Raji (cell line): ENCODE results near the gene DEPP1.

ENCODE experiments used
- POLR2A ChIP-seq: IDR thresholded peaks from 2 replicates; pipeline ENCODE4 v1.6.1; 2011; ENCODE audit warnings: low read depth, low read length, control low read depth; ENCODE audit not compliant: insufficient read depth

Gene DEPP1

DNA sequence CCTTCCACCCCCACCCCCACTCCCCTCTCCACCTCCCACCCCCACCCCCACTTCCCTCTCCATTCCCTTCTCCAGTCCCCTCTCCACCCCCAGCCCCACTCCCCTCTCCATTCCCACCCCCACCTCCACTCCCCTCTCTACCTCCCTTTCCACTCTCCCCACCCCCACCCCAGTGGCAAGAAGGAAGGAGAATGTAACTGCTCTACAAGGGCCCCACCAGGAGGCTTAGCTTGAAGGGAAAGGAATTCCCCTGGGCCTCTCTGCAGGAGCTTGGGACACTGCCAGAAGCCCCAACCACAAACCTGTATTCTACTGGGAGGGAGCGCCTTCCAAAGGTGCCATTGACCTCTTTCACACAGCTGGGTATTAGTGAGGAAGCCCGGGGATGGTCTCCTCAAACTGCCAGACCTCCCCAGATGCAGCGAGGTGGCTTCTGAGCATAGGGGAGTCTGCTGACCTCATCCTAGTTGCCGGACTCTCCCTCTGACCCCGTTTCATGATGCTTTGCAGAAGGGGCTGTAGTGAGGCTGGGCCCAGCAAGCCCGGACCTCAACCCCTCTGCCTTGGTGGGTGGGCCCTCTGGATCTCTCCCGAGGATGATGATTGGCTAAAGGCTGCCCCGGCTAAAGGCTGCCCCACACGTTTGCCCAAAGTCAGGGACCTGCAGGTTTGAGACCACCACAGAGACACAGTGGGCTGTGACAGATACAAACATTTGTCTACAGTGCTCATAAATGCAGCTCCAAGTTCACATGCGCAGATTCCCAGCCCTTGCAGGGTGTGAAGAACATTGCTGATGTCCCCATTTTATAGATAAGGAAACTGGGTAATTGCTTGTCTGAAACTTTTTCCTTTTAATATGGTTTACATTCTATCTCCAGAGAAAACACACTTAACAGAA lies 2.9 kb downstream of the DEPP1 start:
- TF ChIP-seq POLR2A = no peak

DNA sequence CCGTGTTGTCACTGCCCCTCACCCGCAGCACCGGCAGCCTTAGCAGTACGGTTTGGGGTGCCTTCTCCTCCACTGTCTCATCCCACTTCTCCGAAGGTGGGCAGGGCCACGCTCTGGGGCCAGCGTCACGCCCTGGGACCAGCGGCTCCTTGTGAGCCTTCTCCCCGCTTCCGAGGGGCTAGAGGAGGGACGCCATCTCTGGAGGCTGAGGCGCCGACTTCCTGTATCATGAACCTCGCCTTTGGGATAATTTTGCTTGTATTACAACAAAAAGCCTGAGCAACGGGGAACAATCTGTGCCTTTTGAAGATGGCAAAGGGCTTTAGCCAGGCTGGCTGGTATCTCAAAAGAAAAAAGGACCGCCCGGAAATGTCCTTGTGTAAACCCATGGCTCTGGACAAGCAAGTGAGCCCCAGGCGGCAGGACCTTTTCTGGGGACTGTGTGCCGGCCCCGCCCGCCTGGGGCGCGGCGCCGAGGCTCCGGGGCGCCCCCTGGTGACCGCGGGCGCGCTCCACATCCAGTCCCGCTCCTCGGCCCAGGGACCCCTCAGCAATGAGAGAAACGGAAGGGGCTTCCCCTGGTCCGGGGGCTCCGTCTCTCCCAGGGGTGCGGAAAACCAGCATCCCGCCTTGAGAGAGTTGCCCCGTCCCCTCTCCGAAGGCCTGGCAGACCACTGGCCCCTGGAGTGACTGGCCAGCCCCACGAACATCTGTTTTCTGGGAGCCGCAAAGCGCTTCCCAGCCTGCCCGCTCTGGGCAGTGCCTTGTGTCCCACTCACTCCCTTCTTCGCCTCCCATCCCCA lies 3.8 kb downstream of the DEPP1 start:
- 0 out of 2 replicates have a peak, but pooled peaks have one; percentile 20 for TF ChIP-seq POLR2A

DNA sequence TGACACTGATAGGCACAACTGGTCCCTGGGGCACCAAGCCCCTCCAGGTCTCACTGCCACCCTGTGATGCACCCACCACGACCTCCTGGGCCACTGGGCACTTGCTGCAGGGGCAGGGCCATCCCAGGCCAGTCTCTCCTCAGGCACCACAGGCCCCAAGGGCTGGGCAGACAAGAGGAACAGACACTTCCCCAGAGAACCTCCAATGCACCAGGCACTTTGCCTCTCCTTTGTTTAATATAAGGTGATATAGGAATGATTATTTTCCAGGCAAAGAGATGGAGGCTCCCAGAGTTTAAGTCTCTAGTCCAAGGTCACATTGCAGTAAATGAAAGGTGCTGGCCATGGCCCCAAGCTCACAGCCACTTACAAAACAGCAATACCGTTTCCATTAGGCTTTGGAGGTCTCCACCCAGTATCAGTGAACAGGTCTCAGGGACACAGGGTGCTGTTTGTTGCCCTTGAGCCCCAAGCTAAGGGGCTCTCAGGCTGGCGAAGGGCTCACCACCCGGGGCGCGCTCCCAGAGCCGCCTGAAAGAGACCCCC lies 4.5 kb downstream of the DEPP1 start:
- TF ChIP-seq POLR2A = no peak

DNA sequence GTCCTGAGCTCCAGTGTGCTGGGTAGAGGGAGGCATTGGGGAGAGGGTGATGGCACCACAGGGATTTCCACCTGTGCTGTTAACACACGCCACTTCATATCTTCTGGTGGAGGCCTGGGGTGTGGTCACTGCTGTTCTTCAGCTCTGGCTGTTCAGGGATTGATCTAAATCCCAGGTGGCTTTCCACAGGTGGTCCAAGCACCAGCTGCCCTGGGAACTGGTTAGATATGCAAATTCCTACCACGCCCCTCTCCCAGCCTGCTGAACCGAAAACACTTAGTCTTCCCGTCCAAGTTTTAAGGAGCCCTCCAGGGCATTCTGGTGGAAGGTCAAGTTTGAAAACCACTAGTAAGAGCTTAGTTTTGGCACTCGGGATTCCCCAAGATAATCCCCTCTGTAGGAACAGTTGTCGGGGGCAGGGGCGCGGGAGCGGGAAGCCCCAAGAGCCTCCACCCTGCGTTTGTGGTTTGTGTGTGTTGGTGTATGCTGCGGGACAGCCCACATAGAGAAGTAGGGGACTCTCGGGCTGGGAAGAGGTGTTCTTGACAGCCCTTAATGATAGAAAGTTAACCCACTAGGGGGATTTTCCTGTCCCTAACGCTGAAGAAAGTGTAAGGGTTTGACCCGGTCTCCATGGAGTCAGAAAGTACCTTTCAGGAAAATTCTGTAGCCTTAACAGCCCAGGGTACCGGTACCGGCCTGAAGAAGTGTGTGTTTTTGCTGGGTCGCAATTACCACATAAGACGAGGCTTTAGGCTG lies 5.1 kb downstream of the DEPP1 start:
- TF ChIP-seq POLR2A = no peak

DNA sequence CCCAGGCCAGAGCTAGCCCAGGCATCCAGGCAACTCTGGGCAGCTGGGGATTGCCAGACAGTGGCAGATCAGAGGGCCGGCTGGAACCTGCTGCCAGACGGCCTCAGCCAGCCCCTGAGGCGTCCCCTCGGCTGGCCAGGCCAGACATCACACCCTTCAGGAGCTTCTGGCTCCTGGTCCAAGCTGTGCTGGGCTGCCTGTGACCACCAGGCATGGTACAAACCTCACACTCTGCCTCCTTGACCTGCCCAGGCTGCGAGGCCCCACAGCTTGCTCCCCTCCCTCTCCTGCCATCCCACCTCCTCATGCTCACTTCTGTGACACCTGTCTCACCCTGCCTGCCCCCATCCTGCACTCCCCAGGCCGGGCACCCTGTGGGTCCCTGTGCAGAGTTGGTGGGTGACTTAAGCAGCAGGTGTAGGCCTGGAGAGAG lies 5.7 kb downstream of the DEPP1 start:
- TF ChIP-seq POLR2A = no peak

DNA sequence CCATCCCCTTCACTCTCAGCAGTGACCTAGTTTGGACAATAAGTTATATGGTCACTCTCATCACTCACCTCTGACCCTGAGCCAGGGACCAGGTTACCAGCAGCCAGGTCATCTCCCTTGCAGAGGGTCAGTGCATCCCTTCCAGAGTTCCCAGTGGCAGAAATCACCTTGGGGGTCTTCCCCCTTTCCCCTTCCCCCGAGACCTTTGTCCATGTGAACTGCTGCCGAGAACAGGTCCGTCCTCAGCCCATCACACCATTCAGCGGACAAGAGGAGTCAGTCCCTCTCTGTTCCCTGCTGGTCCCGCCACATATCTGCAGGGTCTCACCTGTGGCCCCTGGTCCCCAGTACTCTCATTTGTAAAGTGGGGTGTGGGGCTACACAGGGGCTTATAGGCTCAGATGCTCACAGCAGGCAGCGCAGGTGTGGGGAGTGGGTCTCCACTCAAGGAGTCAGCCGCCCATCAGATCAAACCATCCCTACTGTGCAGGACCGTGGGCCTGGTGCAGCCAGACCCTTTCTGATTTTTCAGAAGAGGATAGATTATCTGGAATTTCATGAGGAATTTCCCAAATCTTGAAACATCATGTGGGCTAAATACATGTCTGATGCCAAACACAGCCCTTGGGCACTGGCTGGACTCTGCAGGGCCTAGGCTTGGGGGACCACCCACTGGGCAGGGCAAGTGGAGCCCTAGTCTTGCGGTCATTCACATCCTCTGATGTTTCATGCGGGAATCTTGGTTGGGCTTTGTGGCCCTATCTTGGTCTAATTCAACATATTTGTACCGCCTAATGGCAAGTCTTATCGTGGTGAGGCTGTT lies 6.5 kb downstream of the DEPP1 start:
- TF ChIP-seq POLR2A = no peak

DNA sequence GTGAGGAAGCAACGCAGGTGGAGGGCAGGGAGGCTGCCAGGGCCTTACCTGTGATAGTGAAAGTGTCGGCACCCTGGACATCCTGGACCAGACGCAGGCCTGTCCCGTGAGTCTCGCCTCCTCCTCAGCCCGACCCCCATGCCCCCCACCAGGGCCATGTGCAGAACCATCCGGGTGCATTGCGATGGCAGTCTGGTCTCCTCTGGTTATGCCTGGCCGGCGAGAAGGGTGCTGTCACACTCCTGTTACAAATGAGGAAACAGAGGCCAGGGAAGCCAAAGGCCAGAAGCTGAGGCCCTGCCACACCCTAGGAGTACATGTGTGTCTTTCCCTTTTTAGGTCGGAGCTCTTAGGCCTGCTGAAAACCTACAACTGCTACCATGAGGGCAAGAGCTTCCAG lies 7.2 kb downstream of the DEPP1 start:
- no peak for TF ChIP-seq POLR2A

DNA sequence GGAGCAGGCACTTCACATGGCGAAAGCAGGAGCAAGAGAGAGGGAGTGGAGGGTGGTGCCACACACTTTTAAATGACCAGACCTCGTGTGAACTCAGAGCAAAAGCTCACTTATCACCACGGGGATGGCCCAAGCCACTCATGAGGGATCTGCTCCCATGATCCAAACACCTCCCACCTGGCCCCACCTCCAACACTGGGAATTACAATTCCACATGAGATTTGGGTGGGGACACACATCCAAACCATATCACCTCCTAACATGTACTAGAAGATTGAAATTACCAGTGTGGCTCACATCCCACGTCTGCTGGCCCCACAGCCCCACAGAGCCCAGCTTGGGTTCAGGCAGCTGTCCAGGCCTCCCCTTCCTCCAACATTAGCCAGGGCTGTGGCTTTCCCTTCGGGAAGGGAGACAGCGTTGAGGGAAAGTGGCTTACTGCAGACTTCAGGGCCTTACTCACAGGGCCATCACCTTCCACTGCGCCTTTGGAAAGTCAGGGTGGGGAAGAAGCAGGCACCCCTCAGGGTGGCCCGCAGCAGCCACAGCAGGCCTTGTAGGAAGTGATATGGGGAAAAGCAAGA lies 7.7 kb downstream of the DEPP1 start:
- TF ChIP-seq POLR2A = no peak

DNA sequence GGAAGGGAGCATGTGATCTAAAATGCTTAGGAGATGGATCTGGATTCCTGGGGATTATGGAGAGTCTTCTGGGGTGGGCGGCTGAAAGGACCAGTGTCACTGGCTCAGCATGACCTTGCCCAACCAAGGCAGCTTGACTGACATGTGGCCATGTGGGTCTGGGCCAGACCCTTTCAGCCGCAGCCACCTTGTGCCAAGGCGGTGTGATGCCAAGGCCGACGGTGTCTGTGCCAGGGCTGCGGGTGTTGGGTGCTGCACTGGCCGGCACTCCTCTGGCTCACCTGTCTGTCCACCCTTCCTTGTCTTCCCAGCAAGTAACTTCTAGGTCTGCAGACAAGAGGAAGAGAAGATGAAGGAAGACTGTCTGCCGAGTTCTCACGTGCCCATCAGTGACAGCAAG lies 8.8 kb downstream of the DEPP1 start:
- no peak for TF ChIP-seq POLR2A

DNA sequence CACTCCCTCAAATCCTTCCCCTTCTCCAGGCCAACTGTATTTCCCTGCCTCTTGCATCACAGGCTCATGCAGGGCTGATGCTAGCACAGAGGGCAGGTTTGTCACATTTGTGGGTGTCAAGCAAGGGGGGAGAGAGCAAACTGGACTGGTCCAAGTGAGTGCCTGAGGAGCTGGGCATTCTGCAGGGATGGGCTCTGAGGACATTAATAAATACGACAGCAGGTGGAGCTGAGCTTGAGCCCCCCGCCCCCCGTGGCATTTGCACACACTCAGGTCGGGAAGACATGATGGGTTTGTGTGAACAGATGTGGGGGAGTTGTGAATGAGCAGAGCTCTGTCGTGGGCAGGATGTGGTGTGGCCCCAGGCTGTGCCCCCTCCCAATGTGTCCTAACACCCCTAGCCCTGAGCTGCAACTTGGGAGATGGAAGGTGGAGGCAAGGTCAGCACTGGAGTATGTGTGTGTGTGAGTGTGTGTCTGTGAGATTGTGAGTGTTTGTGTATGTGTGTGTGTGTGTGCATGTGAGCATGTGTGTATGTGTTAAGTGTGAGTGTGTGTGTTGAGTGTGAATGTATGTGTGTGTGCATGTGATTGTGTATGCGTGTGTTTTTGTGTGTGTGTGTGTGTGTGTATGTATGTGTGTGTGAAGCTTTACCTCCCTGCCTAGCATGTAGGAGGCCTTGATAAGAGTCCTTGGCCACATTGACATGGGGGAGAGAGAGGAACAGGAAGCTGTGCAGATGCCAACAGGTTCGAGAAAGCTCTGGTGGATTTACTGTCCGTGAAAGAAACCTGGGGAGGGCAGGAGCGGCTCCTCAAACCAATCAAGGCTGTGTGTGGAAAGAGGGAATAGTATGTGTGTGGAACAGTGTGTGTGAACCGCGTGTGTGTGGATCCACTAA lies 9.9 kb downstream of the DEPP1 start:
- no peak for TF ChIP-seq POLR2A

DNA sequence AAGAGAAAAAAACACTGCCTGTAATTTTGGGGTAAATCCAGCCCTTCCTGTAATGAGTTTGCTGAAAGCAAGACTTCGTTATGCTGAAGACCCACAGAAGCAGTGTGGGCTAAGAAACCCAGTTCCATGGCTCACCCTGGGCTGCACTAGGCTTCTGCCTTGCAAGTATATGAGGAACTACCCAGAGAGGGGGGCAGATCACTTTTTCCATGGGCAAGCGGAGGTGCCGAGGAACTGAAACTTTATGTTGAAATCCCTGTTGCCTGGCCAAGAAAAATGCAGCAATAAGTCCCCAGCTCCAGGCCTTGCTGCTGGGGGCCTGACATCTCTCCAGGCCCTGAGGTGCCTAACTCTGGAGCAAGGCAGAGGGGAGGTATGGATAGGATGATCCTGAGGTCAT lies 10.5 kb downstream of the DEPP1 start:
- TF ChIP-seq POLR2A = no peak

DNA sequence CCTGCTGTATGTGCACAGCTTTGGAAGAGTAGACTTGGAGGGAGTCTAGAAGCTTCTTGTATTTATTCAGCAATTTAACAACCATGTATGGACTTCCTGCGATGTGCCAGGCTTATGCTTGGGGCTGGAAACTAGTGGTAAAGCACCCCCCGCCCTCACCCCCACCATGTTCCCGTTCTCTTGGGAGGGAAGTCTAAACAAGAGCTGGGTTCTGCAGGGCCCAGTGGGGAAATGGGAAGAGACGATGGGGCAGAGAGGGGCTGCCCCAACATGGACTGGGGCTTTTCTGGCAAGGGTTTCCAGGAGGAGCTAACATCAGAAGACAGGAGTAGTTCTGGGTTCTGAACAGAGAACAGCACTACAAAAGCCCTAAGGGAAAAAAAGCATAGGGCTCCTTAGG lies 11.0 kb downstream of the DEPP1 start:
- no peak for TF ChIP-seq POLR2A
